HuH-7.5 (cell line): Measurements from ENCODE around the gene C22orf42.
"Not testable (repeated sequence)": the region's sequence is repeated elsewhere in the genome, so short reads cannot be mapped to it uniquely, and the experiment has no call there.

Source experiments
- DNase-seq: peaks from one replicate; pipeline ENCODE4 v3.0.0; 2011; ENCODE audit warnings: low spot score

Gene C22orf42

DNA sequence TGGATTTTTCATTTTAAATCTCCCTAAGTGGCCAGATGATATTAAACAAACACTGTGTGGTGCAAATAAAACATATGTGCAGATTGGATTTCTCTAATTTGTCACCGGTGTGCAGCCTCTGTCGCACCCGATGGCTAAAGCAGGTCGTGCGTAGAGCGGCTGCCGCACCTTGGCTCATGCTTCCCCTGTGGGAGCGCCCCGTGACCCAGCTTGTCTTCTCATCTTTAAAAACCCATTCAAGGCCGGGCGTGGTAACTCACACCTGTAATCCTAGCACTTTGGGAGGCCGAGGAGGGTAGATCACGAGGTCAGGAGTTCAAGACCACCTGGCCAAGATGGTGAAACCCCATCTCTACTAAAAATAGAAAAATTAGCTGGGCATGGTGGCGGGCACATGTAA lies 24.3 kb downstream of the C22orf42 start:
- not testable (repeated sequence) for DNase-seq

DNA sequence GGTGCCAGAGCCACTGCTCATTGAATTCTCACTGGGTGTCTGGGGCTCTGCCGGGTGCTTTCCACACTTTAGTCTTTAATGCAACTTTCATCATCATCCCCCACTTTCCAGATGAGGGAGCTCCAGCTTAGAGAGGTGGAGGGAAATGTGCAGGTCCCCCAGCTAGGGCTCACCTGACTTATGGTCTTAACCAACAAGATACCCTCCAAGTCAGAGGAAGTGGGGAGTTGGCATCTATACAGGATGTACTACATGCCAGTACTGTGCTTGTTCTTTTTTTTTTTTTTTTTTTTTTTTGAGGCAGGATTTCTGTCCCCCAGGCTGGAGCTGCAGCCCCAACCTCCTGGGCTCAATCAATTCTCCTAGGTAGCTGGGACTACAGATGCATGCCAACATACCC lies 26.3 kb downstream of the C22orf42 start:
- DNase-seq, result no peak

DNA sequence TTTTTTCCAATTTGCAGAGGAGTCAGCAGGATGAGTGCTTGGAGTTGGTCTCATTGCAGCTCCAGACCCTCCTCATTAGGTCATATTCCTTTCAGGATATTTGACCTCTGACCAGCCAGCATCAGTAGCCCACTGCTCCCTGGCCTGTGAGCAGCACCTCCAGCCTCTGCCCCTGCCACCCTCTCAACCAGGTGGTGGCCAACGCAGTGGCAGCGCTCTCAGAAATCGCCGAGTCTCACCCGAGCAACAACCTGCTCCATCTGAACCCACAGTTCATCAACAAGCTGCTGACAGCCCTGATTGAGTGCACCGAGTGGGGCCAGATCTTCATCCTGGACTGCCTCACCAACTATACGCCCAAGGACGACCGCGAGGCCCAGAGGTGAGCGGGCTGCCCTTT lies 27.0 kb downstream of the C22orf42 start:
- no peak for DNase-seq

DNA sequence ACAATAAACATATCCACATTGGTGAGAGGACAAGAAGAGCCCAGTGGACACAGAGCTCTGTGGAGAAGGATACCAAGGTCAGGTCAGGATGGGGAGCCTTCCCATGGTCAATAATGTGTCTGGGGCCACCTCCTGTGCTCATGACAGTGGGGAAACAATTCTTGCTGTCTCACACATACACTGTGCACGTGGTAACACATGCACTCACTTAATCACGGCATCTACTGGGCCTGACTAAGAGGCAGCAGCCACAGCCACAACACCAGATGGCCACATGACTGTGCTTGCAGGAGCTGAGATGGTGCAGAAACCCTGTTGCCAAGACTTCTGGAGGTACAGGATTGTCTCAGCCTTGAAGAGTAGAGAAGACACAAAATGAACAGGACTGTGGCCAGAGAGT lies 28.6 kb downstream of the C22orf42 start:
- no peak for DNase-seq

DNA sequence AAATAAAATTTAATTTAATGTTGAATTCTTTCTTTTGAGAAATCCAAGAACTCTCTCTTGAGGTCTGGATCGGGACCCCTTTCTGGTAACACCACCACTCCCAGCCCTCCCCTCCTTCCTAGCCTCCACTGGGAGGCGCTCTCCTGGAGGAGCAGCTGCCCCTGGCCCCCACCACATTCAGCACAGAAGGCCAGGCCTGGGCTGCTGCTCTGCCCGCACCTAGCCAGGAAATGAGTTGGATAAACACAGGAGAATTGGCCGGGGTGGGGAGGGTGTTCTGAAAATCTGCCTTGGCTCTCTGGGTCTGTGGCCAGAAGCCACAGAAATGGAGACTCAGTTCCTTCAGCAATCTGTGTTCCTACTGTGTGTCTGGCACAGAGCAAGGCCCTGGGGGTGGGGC lies 31.2 kb downstream of the C22orf42 start:
- DNase-seq, result no peak

DNA sequence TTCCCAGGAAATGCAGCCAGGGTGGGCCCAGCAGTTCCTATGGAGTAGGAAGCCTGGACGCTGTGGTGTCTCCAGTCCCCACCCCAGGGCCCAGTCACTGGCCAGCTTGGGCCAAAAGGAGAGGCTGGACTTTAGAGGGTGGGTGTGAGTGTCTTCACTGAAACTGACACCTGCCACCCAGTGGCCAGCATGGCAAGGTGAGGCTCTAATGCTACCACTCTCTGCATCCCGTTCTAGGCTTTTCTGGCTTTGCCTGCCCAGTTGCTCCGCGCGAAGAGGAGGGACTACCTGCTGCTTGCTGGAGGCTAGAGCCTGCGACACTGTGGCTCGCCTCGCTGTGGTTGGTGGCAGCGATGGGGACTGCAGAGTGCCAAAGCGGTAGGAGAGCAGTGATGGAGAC lies 35.4 kb downstream of the C22orf42 start:
- no peak for DNase-seq

DNA sequence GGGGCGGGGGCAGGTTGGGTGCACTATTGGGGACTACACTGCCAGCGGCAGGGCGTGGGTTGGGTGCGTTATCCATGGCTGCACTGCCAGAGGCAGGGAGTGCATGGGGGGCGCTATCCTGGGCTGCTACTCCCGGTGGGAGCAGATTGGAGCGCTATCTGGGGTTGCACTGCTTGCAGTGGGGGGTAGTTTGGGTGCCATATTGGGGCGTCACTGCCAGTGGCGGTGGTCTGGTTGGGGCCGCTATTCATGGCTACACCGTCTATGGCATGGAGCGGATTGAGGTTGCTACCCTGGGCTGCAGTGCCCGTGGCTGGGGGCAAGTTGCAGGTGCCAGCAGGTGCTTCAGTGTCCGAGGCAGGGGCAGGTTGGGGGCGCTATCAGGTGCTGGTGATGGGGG lies 36.2 kb downstream of the C22orf42 start:
- DNase-seq, result no peak

DNA sequence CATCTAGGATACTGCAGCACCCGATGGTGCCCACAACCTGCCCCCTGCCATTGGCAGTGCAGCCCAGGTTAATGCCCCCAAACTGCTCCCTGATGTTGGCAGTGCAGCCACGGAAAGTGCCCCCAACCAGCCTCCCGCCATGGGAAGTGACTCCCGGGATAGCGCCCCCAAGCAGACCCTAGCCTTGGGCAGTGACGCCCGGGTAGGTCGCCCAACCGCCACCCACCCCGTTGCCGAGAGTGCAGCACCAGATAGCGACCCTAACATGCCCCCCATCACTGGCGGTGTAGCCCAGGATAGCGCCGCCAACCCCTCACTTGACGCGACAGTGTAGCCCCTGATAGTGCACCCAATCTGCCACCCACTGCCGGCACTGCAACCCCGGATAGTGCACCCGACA lies 38.5 kb downstream of the C22orf42 start:
- DNase-seq, result no peak

DNA sequence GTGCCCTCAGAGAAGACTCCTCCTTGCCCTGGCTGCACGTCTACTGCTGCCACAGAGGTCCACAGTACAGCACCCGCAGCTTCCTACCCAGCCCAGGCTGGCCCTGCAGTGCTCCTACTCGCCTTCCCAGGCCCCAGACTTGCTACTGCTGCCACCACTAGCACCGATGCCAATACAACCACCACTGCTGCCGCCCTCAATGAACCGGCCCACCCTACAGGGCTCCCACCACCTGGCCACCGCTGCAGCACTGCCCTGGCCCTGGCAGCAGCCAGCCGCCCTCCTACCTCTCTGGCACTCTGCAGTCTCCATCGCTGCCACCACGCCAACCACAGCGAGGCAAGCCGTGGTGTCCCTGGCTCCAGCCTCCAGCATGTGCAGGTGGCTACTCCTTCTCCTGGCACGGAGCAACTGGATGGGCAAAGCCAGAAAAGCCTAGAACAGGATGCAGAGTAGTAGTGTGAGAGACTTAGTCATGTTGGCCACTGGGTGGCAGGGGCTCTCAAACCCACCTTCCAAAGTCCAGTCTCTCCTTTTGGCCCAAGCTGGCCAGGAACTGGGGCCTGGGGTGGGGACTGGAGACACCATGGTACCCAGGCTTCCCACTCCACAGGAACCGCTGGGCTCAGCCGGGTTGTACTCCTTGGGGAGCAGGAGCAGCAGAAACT lies 39.4 kb downstream of the C22orf42 start:
- DNase-seq, result no peak

DNA sequence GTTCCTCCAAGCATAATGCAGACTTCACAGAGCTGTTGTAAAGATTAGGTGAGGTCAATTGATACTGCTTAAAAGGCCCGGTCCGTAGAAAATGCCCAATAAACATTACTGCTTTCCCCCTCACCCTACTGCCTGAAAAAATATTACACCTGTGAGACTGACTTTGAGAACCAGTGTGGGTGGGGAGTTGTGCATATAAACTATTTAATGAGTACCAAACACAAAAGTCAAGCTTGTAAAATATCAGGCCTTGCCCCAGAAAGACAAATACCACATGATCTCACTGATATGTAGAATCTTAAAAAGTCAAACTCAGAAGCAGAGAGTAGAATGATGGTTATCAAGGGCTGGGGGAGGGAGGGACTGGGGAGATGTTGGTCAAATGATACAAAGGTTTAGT lies 46.7 kb downstream of the C22orf42 start:
- no peak for DNase-seq

DNA sequence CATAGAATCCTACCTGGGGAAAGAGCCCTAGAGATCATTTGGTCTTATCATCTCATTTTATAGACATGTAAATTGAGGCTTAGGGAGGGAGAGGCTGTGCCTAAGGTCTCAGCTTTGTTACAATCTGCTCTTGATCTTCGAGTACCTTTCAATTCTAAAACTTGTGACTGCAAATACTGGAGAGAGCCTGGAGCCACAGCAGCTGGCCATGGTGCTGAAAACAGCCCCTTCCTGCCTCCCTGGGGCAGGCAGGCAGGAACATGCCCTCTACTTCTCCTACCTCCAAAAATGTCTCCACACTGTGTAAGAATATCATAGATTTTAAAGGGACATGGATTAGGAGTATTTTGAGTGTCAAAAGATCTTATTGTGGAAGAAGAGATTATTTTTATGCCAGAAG lies 52.2 kb downstream of the C22orf42 start:
- DNase-seq, result no peak

DNA sequence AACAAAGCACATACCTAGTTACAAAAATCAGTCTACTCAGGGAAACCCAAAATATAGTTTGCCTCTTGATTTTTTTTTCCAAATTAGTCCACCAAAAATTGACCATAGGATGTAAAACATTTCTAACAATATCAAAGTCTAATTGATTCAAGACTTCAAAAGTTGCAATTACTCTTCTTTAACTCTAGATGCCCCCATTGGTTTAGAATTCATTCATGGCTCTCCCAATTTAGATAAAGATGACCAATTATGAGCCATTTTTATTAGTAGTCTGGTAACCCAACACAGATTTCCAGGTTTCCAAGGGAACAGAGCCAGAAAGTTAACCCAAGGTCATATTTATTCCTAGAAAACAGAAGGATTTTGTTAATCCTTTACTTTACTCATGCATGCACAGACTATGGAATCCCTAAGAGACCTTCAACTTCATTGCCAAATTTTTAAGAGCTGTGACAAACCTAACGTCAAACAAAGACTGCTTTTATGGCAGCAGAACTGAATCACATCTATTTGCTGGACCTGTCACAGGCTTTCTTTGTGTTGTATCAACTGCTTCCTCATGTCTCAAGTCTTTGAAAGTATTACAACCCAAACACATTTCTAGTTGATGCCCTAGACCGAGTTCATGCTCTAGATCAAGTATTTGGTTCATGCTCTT lies 55.3 kb downstream of the C22orf42 start:
- no peak for DNase-seq

DNA sequence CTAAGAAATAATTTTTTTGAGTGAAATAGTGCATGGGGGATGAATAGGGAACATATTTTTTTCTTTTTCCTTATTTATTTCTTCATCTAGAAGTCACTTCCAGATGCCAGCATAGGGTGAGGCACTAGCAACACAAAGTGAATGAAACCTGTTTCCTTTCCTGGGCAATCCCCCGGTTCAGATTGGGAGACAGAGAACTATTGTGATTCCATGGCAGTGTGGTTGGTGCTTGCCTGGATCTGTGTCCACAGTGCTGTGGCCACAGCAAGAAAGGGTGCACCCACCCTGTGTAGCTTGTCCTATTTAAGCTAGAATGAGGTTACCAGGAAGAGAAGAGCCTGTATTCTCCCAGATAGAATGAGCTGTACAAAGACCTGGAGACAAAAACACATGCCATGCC lies 58.4 kb downstream of the C22orf42 start:
- DNase-seq, result no peak
